HG03025 (cell line): ENCODE results near the gene TRIM49D1.
"Not testable (repeated sequence)": the region's sequence is repeated elsewhere in the genome, so short reads cannot be mapped to it uniquely, and the experiment has no call there.

ENCODE experiments used
- ATAC-seq: cut with Tn5 transposase; IDR thresholded peaks from one replicate; pipeline ENCODE4 v1.9.1; 2021; ENCODE audit warnings: mild to moderate bottlenecking, moderate library complexity; ENCODE audit not compliant: unreplicated experiment, low FRiP score

TRIM49D1 gene, protein sequence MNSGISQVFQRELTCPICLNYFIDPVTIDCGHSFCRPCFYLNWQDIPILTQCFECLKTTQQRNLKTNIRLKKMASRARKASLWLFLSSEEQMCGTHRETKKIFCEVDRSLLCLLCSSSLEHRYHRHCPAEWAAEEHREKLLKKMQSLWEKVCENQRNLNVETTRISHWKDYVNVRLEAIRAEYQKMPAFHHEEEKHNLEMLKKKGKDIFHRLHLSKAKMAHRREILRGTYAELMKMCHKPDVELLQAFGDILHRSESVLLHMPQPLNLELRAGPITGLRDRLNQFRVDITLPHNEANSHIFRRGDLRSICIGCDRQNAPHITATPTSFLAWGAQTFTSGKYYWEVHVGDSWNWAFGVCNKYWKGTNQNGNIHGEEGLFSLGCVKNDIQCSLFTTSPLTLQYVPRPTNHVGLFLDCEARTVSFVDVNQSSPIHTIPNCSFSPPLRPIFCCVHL

DNA sequence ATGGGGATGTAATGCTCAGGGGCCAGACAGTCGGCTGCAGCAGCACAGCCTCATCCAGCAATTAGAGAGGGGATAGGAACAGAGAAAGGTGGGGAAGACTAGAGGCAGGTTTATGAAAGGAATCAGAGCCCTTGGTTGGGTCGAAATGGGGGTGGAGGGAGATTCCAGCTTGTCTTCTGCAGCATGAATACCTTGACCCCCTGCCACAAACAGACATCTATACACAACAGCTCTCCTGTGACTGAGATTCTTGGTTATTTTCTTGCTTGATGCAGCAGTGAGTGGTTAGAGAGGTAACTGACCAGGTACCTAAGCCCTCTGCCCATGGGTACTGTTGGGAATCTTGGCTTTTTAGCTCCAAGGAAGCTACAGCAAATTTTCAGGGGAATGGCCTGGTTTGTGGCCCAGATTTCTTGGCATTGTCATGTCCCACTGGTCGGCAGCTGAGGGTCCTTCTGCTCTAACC is at the start of gene TRIM49D1:
TRIM49D1 (minus strand) TSS at position 51 of the 466 bp plus-strand sequence. CDS start 4,535 bp downstream, outside the sequence.
- ATAC-seq = no peak

- not testable (repeated sequence) for ATAC-seq
Measured at GRCh38 chr11:89965737-89966136, 43.7 kb upstream of the TRIM49D1 start, which contains the start of gene TRIM64. TSS of gene TRIM64 (plus strand) at chr11:89966037. CDS start at chr11:89968504, 2,467 bp downstream.

- not testable (repeated sequence) for ATAC-seq
Measured at GRCh38 chr11:89960833-89961232, 38.8 kb upstream of the TRIM49D1 start.

DNA sequence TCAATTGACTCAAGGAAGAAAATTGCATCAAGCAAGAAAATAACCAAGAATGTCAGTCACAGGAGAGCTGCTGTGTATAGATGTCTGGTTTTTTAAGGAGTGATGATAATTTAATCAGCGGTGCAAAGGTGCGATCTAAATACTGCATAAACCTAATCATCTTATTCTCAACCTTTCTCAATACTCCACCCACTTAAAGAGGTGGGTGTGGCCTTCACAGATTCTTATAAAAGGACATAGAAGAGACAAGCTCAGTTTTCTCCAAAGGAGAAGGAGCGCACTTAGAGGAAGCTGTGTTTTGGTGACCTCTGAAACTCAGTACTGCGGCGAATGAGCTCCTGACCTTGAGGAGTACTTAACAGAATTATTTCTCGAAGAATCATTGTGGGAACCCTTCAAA is 1.7 kb upstream of the TRIM49D1 start, which contains the start of gene TRIM49D2:
TRIM49D2 (plus strand) TSS at position 301 of the 400 bp plus-strand sequence. CDS start 2,698 bp downstream, outside the sequence.
- ATAC-seq = not testable (repeated sequence)

GRCh38 chr11:89900809-89901208 is 21.2 kb downstream of the TRIM49D1 start:
- not testable (repeated sequence) for ATAC-seq

- not testable (repeated sequence) for ATAC-seq
Measured at GRCh38 chr11:89893245-89893644, 28.8 kb downstream of the TRIM49D1 start.

DNA sequence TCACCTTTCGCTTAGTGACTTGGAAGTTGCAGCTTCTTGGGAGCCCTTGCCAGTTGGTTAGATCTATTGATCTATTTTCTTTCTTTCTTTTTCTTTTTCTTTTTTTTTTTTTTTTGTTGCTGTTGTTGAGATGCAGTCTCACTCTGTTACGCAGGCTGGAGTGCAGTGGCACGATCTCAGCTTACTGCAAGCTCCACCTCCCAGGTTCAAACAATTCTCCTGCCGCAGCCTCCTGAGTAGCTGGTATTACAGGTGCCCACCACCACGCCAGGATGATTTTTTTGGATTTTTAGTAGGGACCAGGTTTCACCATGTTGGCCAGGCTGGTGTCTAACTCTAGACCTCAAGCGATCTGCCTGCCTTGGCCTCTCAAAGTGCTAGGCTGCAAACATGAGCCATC is 44.5 kb downstream of the TRIM49D1 start:
- ATAC-seq = not testable (repeated sequence)

GRCh38 chr11:89872588-89872987 is 49.5 kb downstream of the TRIM49D1 start:
- not testable (repeated sequence) for ATAC-seq

DNA sequence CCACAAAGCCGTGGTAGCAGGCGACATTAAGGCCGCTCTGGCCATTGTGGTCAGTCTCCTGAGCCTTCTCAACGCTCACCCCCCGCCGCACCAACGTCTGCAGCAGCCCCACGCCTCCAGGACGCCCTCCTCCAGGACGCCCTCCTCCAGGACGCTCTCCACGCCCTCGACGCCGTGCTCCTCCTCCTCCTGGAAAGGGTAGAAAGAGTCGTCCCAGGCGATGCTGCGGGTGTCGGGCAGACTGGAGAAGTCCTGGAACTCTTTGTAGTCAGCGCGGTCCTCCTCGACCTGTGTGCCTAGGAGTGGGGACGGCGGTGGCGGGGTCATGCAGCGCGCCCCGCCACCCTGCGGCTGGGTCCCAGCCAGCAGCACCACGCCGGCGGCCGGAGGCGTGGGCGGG is 56.8 kb downstream of the TRIM49D1 start:
- ATAC-seq = not testable (repeated sequence)

- ATAC-seq = not testable (repeated sequence)
Measured at GRCh38 chr11:89863906-89864704, 57.9 kb downstream of the TRIM49D1 start.
